ENCODE measurements around the gene GRIP1.

Gene GRIP1

GRCh38 chr12:66388517-66388916 is 290.4 kb downstream of the GRIP1 start:
- DNase-seq (ENCODE audit: low read depth in 2 of 2), result no peak

- no peak for DNase-seq (ENCODE audit: low read depth in 2 of 2)
Observed at GRCh38 chr12:66387117-66387516, 291.8 kb downstream of the GRIP1 start.

GRCh38 chr12:66380769-66381535 is 297.9 kb downstream of the GRIP1 start:
- DNase-seq (ENCODE audit: low read depth in 2 of 2), result no peak

- no peak for DNase-seq (ENCODE audit: low read depth in 2 of 2)
Observed at GRCh38 chr12:66379616-66380015, 299.3 kb downstream of the GRIP1 start.

GRCh38 chr12:66375560-66375959 is 303.3 kb downstream of the GRIP1 start:
- DNase-seq (ENCODE audit: low read depth in 2 of 2), result no peak

- DNase-seq (ENCODE audit: low read depth in 2 of 2), result no peak
Observed at GRCh38 chr12:66371982-66372381, 306.9 kb downstream of the GRIP1 start.

- no peak for DNase-seq (ENCODE audit: low read depth in 2 of 2)
Observed at GRCh38 chr12:66367015-66367667, 311.7 kb downstream of the GRIP1 start.

- no peak for DNase-seq (ENCODE audit: low read depth in 2 of 2)
Observed at GRCh38 chr12:66365718-66366490, 313.0 kb downstream of the GRIP1 start.

GRCh38 chr12:66361703-66362102 is 317.2 kb downstream of the GRIP1 start:
- DNase-seq (ENCODE audit: low read depth in 2 of 2), result no peak

- DNase-seq (ENCODE audit: low read depth in 2 of 2), result no peak
Observed at GRCh38 chr12:66359300-66359699, 319.6 kb downstream of the GRIP1 start.

- DNase-seq (ENCODE audit: low read depth in 2 of 2), result no peak
Observed at GRCh38 chr12:66354291-66354690, 324.6 kb downstream of the GRIP1 start.

- DNase-seq (ENCODE audit: low read depth in 2 of 2), result no peak
Observed at GRCh38 chr12:66352899-66353298, 326.0 kb downstream of the GRIP1 start.

- DNase-seq (ENCODE audit: low read depth in 2 of 2), result peak in 1 of 2 experiments; percentile 4
Observed at GRCh38 chr12:66352197-66352596, 326.7 kb downstream of the GRIP1 start.

- DNase-seq (ENCODE audit: low read depth in 2 of 2), result no peak
Observed at GRCh38 chr12:66351301-66351700, 327.6 kb downstream of the GRIP1 start.

GRCh38 chr12:66345956-66346355 is 332.9 kb downstream of the GRIP1 start:
- DNase-seq (ENCODE audit: low read depth in 2 of 2), result no peak

GRCh38 chr12:66345212-66345611 is 333.7 kb downstream of the GRIP1 start:
- DNase-seq (ENCODE audit: low read depth in 2 of 2), result no peak

GRCh38 chr12:66341126-66341525 is 337.8 kb downstream of the GRIP1 start:
- DNase-seq (ENCODE audit: low read depth in 2 of 2), result no peak

- DNase-seq (ENCODE audit: low read depth in 2 of 2), result no peak
Observed at GRCh38 chr12:66340131-66340530, 338.7 kb downstream of the GRIP1 start.

- no peak for DNase-seq (ENCODE audit: low read depth in 2 of 2)
Observed at GRCh38 chr12:66337381-66338010, 341.4 kb downstream of the GRIP1 start.

- DNase-seq (ENCODE audit: low read depth in 2 of 2), result no peak
Observed at GRCh38 chr12:66335746-66336145, 343.1 kb downstream of the GRIP1 start.

GRCh38 chr12:66331814-66332213 is 347.1 kb downstream of the GRIP1 start:
- no peak for DNase-seq (ENCODE audit: low read depth in 2 of 2)

- DNase-seq (ENCODE audit: low read depth in 2 of 2), result no peak
Observed at GRCh38 chr12:66331016-66331415, 347.9 kb downstream of the GRIP1 start.

Measured in fibroblast of skin of left biceps (primary cell).